ENCODE results near the gene KCNIP3.
"Not testable (repeated sequence)": the region's sequence is repeated elsewhere in the genome, so short reads cannot be mapped to it uniquely, and the experiment has no call there.

Gene KCNIP3

DNA sequence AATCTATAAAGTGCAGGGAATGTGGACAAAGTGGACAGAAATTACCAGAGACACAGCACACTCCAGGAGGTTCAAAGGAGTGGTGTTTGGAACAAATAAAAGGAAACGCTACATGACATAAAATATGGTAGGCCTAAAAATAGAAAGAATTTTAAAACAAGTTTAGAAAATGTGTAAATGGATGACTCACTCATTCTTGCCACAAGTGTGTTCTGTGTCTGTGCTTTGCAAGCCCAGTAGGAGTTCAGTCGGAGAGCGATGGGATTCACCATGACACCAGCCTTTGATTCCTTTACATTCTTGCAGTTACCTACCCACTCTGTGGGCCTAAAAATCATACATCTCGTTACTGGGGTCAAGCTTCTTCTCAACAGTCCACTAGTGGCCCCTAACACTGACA lies 136.2 kb downstream of the KCNIP3 start:
- not testable (repeated sequence) for DNase-seq

DNA sequence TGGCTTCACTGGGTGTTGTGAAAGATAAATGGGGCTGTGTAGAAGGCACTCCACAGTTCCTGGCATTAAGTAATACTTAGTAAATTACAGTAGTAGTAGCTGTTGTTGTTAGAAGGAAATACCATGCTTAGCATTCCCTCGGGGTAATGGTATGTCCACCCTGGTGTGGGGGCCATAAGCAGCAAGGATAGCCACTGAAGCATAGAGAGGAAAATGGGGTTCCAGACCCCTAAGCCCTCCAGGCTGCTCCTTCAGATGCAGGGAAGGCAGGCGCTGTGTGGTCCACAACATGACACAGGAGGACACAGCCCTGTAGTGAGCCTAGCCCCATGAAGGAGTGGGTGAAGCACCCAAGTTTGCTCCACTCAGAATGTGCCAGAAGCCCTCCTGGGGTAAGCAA lies 136.8 kb downstream of the KCNIP3 start:
- DNase-seq, result not testable (repeated sequence)

DNA sequence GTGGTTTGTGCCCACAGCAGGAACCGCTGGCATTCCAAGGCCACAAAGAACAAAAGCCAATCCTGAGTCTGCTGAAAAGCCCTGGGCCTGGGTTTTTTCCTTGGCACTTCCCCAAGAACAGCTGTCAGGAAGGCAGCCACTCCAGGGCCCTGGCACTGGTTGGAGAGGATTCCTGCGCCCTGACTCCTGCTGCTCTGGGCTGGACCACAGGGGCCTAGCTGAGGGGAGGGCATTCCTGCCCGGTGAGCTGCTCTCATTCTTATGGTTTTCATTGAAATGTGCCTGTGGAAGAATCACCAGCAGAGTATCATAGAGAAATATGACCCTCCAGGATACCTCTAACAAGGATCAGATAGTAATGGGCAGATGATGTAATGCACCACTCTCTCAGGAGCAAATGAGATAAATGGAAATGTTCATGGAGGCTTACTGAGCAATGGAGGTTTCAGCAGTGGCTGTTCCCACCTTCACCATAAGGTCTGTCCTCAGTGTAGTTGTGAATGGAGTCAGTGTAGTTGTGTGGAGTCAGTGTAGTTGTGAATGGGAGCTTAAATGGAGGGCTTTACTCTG lies 137.4 kb downstream of the KCNIP3 start:
- not testable (repeated sequence) for DNase-seq

DNA sequence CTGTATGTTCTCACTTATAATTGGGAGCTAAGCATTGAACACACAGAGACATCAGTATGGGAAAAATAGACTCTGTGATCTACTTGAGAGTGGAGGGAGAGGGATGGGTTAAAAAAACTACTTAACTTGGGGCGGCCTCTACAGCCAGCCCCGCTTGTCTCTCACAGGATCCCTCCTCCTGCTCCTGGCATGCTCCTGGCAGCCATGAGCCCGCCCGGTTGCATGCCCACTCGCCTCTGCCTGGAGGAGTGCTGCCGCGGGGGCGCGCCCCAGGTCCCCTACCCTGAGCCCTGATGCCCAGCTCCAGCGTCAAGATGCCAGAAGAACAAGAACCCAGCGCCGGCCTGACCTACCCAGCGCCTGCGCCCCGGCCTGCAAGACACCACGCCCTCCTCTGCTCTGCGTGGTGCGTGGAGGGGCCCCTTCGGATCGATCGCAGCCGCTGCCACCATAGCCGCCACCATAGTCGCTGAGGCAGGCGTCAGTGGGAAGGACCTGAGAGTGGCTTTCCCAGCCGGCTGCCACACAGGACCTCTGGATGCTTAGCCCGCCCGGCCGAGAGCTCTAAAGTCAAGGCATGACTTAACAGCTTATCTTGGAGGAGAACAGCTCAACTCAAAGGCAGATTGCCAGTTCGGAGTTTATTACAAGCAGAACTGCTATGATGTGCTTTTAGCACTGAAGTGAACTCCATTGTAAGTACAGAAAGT lies 138.2 kb downstream of the KCNIP3 start:
- not testable (repeated sequence) for DNase-seq
